Measurements from ENCODE around the gene ATP13A4. TPM values are rescaled to one million over a fixed set of nuclear protein-coding genes. Genes with fewer than 3 reads are reported as not detected.

Gene ATP13A4
- total RNA-seq, 1 donor = not detected

DNA sequence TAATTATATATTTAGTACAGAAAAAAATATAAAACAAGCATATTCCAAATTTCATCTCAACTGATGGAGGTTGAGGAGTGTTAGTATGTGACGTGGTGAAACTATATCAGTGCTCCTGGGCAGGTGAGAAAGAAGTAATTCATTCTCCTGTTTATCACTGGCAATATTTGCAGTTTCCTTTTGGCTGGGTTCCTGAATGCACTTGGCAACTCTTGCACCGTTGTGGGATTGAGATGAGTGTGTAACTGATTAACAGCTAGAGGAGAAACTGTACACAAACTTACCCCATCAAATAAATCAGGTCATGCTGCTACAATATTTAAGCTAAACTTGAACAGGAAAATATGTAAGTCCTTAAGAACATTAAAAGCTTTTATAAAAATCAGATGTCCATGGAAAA is 2.1 kb upstream of the ATP13A4 start:
- no peaks in the 10 kb centered on the region for H3K27me3 ChIP-seq (ENCODE audit: insufficient read depth, low read length)
- H3K79me2 ChIP-seq (ENCODE audit: insufficient read depth, low read length) = no peaks in the 10 kb centered on the region
- H3K9me3 ChIP-seq (ENCODE audit: low read depth, low read length) = no peaks in the 10 kb centered on the region
- H3K4me2 ChIP-seq (ENCODE audit: insufficient read depth, low read length) = no peak overlapping the region
- H3K27ac ChIP-seq (ENCODE audit: low read depth, low read length) = no peak overlapping the region
- no peak overlapping the region for H2AFZ ChIP-seq (ENCODE audit: low read length)
- no peaks in the 10 kb centered on the region for H4K20me1 ChIP-seq (ENCODE audit: insufficient read depth, low read length)
- H3K4me1 ChIP-seq (ENCODE audit: insufficient read depth, low read length) = no peaks in the 10 kb centered on the region
- TF ChIP-seq, protein P1, sequence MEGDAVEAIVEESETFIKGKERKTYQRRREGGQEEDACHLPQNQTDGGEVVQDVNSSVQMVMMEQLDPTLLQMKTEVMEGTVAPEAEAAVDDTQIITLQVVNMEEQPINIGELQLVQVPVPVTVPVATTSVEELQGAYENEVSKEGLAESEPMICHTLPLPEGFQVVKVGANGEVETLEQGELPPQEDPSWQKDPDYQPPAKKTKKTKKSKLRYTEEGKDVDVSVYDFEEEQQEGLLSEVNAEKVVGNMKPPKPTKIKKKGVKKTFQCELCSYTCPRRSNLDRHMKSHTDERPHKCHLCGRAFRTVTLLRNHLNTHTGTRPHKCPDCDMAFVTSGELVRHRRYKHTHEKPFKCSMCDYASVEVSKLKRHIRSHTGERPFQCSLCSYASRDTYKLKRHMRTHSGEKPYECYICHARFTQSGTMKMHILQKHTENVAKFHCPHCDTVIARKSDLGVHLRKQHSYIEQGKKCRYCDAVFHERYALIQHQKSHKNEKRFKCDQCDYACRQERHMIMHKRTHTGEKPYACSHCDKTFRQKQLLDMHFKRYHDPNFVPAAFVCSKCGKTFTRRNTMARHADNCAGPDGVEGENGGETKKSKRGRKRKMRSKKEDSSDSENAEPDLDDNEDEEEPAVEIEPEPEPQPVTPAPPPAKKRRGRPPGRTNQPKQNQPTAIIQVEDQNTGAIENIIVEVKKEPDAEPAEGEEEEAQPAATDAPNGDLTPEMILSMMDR (IDR thresholded peaks at IDR 0.05; ENCODE audit: extremely low read depth, low read depth, low read length) = no peak
- H3K4me3 ChIP-seq (ENCODE audit: insufficient read depth, low read length) = no peak overlapping the region
- DNase-seq (ENCODE audit: insufficient read length, low spot score, missing footprints) = no peak
- H3K36me3 ChIP-seq (ENCODE audit: insufficient read depth, low read length) = no peaks in the 10 kb centered on the region

DNA sequence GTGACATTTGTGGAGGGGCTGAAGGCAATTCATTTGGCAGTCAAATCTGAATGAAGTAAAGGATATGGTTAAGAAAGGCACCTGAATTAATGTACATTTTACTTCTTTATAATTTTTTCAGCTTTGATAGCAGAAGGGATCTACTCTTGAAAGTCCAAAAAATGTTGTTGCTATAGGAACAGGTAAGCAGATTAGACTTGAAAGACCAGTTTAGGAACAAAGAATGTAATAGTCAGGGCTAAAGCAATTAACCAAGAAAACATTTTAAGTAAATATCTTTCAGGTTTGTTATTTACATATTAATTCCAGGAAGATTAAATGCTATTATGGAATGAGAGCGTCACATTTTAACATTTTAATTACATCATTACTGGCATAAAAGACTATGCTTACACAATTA is 1.1 kb downstream of the ATP13A4 start:
- no peaks in the 10 kb centered on the region for H3K4me1 ChIP-seq (ENCODE audit: insufficient read depth, low read length)
- H3K79me2 ChIP-seq (ENCODE audit: insufficient read depth, low read length) = no peaks in the 10 kb centered on the region
- DNase-seq (ENCODE audit: insufficient read length, low spot score, missing footprints) = no peak
- no peaks in the 10 kb centered on the region for H3K9me3 ChIP-seq (ENCODE audit: low read depth, low read length)
- H3K36me3 ChIP-seq (ENCODE audit: insufficient read depth, low read length) = no peaks in the 10 kb centered on the region
- H3K4me3 ChIP-seq (ENCODE audit: insufficient read depth, low read length) = no peak overlapping the region
- TF ChIP-seq, protein P1 (IDR thresholded peaks at IDR 0.05; ENCODE audit: extremely low read depth, low read depth, low read length) = no peak
- H3K27me3 ChIP-seq (ENCODE audit: insufficient read depth, low read length) = no peaks in the 10 kb centered on the region
- no peak overlapping the region for H3K4me2 ChIP-seq (ENCODE audit: insufficient read depth, low read length)
- no peak overlapping the region for H3K27ac ChIP-seq (ENCODE audit: low read depth, low read length)
- H4K20me1 ChIP-seq (ENCODE audit: insufficient read depth, low read length) = no peaks in the 10 kb centered on the region
- H2AFZ ChIP-seq (ENCODE audit: low read length) = no peak overlapping the region

DNA sequence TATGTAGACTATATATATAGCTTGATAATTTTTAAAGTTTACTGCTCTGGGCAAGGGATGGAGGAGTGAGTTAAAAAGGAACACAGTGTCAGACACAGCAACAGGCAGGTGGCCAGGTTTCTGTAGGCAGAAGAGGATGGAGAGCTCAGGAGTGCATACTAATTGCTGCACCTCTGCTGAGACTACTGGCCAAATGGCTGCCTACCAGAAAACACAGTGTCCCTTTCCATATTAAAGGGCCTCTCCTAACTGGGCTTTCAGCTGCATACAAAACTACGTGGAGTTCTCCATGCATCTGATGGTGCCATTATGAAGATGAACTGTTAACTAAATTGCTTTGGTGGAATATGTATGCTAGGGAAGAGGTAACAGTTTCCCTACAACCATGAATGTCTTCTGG is 1.8 kb downstream of the ATP13A4 start:
- no peak overlapping the region for H2AFZ ChIP-seq (ENCODE audit: low read length)

DNA sequence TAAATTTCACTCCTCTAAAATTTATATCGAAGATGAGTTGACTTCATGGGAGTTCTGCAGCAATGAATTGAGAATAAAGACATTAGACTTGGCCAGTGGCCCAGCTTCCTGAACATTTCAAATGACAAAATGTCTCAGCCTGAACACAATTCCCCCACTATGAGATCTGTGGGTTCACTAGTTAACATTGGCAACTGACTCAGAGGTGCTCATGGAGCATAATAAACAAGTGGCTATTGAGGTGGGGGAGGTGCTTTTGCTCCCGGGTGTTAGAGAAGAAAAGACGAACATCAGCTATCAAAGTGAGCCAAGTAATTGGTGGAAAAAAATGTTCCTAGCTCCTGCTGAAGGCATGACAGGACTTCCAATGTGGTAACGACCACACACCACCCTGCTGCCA is 6.3 kb downstream of the ATP13A4 start:
- DNase-seq (ENCODE audit: insufficient read length, low spot score, missing footprints) = no peak
- no peaks in the 10 kb centered on the region for H3K9me3 ChIP-seq (ENCODE audit: low read depth, low read length)
- no peaks in the 10 kb centered on the region for H3K36me3 ChIP-seq (ENCODE audit: insufficient read depth, low read length)
- no peak overlapping the region for H3K4me2 ChIP-seq (ENCODE audit: insufficient read depth, low read length)
- no peak overlapping the region for H3K27ac ChIP-seq (ENCODE audit: low read depth, low read length)
- H3K27me3 ChIP-seq (ENCODE audit: insufficient read depth, low read length) = no peaks in the 10 kb centered on the region
- TF ChIP-seq, protein P1 (IDR thresholded peaks at IDR 0.05; ENCODE audit: extremely low read depth, low read depth, low read length) = no peak
- H3K4me1 ChIP-seq (ENCODE audit: insufficient read depth, low read length) = no peaks in the 10 kb centered on the region
- no peaks in the 10 kb centered on the region for H3K79me2 ChIP-seq (ENCODE audit: insufficient read depth, low read length)
- H3K4me3 ChIP-seq (ENCODE audit: insufficient read depth, low read length) = no peak overlapping the region
- H4K20me1 ChIP-seq (ENCODE audit: insufficient read depth, low read length) = no peaks in the 10 kb centered on the region
- no peak overlapping the region for H2AFZ ChIP-seq (ENCODE audit: low read length)

More for the DNA sequence above, 1.8 kb downstream of the ATP13A4 start:
- DNase-seq (ENCODE audit: insufficient read length, low spot score, missing footprints) = peak; percentile 61
- no peaks in the 10 kb centered on the region for H3K4me1 ChIP-seq (ENCODE audit: insufficient read depth, low read length)
- H3K4me2 ChIP-seq (ENCODE audit: insufficient read depth, low read length) = no peak overlapping the region
- H4K20me1 ChIP-seq (ENCODE audit: insufficient read depth, low read length) = no peaks in the 10 kb centered on the region
- H3K27ac ChIP-seq (ENCODE audit: low read depth, low read length) = no peak overlapping the region
- H3K27me3 ChIP-seq (ENCODE audit: insufficient read depth, low read length) = no peaks in the 10 kb centered on the region
- H3K36me3 ChIP-seq (ENCODE audit: insufficient read depth, low read length) = no peaks in the 10 kb centered on the region
- H3K79me2 ChIP-seq (ENCODE audit: insufficient read depth, low read length) = no peaks in the 10 kb centered on the region
- TF ChIP-seq, protein P1 (IDR thresholded peaks at IDR 0.05; ENCODE audit: extremely low read depth, low read depth, low read length) = no peak
- H3K4me3 ChIP-seq (ENCODE audit: insufficient read depth, low read length) = no peak overlapping the region
- no peaks in the 10 kb centered on the region for H3K9me3 ChIP-seq (ENCODE audit: low read depth, low read length)

Measured in osteoblast (primary cell).